GM23338 (cell line): ENCODE results near the gene NUTM1. TPM values are rescaled to one million over a fixed set of nuclear protein-coding genes. Genes with fewer than 3 reads are reported as not detected.

Source experiments
- ATAC-seq: fragments of 200-7000 bp; cut with Tn5 transposase; 3 replicates; pipeline ENCODE4 v1.9.1; 2020
- DNase-seq: peaks from one replicate; pipeline ENCODE4 v3.0.0-alpha.2; 2015; ENCODE audit warnings: low spot score
- H2AFZ ChIP-seq: fragments of 200-600 bp; sonication (generic); 2 replicates; pipeline ENCODE4 v1.8.0; 2016; ENCODE audit warnings: antibody characterized with exemption, mild to moderate bottlenecking, moderate library complexity
- H3F3A ChIP-seq: fragments of 200-600 bp; sonication (generic); replicated peaks from 2 replicates; pipeline ENCODE4 v1.8.0; 2017; ENCODE audit warnings: antibody characterized with exemption, mixed run types, low read depth
- H3K27ac ChIP-seq: fragments of 200-600 bp; sonication (generic); 2 replicates; pipeline ENCODE4 v1.6.1; 2016; ENCODE audit warnings: low read depth
- H3K27me3 ChIP-seq: fragments of 200-600 bp; sonication (generic); 2 replicates; pipeline ENCODE4 v1.8.0; 2016; ENCODE audit warnings: mild to moderate bottlenecking, mixed run types, moderate library complexity; ENCODE audit not compliant: insufficient read depth
- H3K36me3 ChIP-seq: fragments of 200-600 bp; sonication (generic); 2 replicates; pipeline ENCODE4 v1.8.0; 2016; ENCODE audit warnings: mild to moderate bottlenecking; ENCODE audit not compliant: insufficient read depth
- H3K4me1 ChIP-seq: fragments of 200-600 bp; sonication (generic); 2 replicates; pipeline ENCODE4 v1.8.0; 2016; ENCODE audit warnings: mild to moderate bottlenecking, moderate library complexity; ENCODE audit not compliant: insufficient read depth
- H3K4me2 ChIP-seq: fragments of 200-600 bp; sonication (generic); 2 replicates; pipeline ENCODE4 v1.7.1; 2017; ENCODE audit warnings: mixed run types
- H3K4me3 ChIP-seq: fragments of 200-600 bp; sonication (generic); 2 replicates; pipeline ENCODE4 v1.6.1; 2016; ENCODE audit warnings: mixed run types
- H3K79me2 ChIP-seq: fragments of 200-600 bp; sonication (generic); replicated peaks from 2 replicates; pipeline ENCODE4 v1.8.0; 2017; ENCODE audit warnings: mild to moderate bottlenecking; ENCODE audit not compliant: insufficient read depth
- H3K9me2 ChIP-seq: fragments of 200-600 bp; sonication (generic); 2 replicates; pipeline ENCODE4 v1.8.0; 2017; ENCODE audit not compliant: insufficient read depth
- H4K20me1 ChIP-seq: fragments of 200-600 bp; sonication (generic); replicated peaks from 2 replicates; pipeline ENCODE4 v1.8.0; 2017; ENCODE audit warnings: mild to moderate bottlenecking; ENCODE audit not compliant: insufficient read depth
- H3K27ac Mint-ChIP-seq: 2 replicates; pipeline ENCODE4 v1.8.0; 2020; ENCODE audit warnings: inconsistent platforms, mild to moderate bottlenecking, moderate library complexity, mixed read lengths
- H3K27me3 Mint-ChIP-seq: 3 replicates; pipeline ENCODE4 v1.8.0; 2022; ENCODE audit warnings: low read depth, mild to moderate bottlenecking, moderate library complexity, mixed read lengths, inconsistent platforms; ENCODE audit not compliant: insufficient read depth, poor library complexity
- H3K36me3 Mint-ChIP-seq: 3 replicates; pipeline ENCODE4 v1.8.0; 2021; ENCODE audit warnings: low read depth, mild to moderate bottlenecking, inconsistent platforms, moderate library complexity, mixed read lengths
- H3K4me1 Mint-ChIP-seq: 3 replicates; pipeline ENCODE4 v1.8.0; 2020; ENCODE audit warnings: mild to moderate bottlenecking, inconsistent platforms, mixed read lengths
- H3K4me3 Mint-ChIP-seq: 3 replicates; pipeline ENCODE4 v1.8.0; 2021; ENCODE audit warnings: moderate library complexity, mild to moderate bottlenecking, inconsistent platforms, mixed read lengths
- H3K9me3 Mint-ChIP-seq: 3 replicates; pipeline ENCODE4 v1.8.0; 2020; ENCODE audit warnings: moderate library complexity, mild to moderate bottlenecking, inconsistent platforms, mixed read lengths
- CREB1 ChIP-seq: fragments of 250-450 bp; sonication (Bioruptor Pico); IDR thresholded peaks from 2 replicates; pipeline ENCODE4 v1.5.0; 2020; ENCODE audit warnings: low read depth, mild to moderate bottlenecking, moderate library complexity
- EZH2 ChIP-seq: fragments of 200-600 bp; sonication (generic); IDR thresholded peaks from one replicate; pipeline ENCODE4 v1.8.0; 2017; ENCODE audit warnings: antibody characterized with exemption, mild to moderate bottlenecking, low read depth; ENCODE audit not compliant: unreplicated experiment
- EZH2phosphoT487 ChIP-seq: fragments of 200-600 bp; sonication (generic); IDR thresholded peaks from one replicate; pipeline ENCODE4 v1.8.1; 2018; ENCODE audit warnings: antibody characterized with exemption; ENCODE audit not compliant: unreplicated experiment
- JUNB ChIP-seq: IDR thresholded peaks from one replicate; pipeline ENCODE4 v1.6.1; 2016; ENCODE audit warnings: antibody characterized with exemption; ENCODE audit not compliant: unreplicated experiment
- NANOG ChIP-seq: IDR thresholded peaks from 2 replicates; pipeline ENCODE4 v1.6.1; 2016; ENCODE audit warnings: antibody characterized with exemption, borderline replicate concordance
- POLR2AphosphoS5 ChIP-seq: IDR thresholded peaks from 2 replicates; pipeline ENCODE4 v1.6.1; 2016; ENCODE audit warnings: antibody characterized with exemption, low read depth
- STAT1 ChIP-seq: IDR thresholded peaks from one replicate; pipeline ENCODE4 v1.6.1; 2016; ENCODE audit warnings: antibody characterized with exemption; ENCODE audit not compliant: unreplicated experiment
- ZNF114 ChIP-seq: fragments of 250-450 bp; sonication (Bioruptor Pico); IDR thresholded peaks from 2 replicates; pipeline ENCODE4 v1.5.0; 2020; ENCODE audit warnings: mild to moderate bottlenecking, moderate library complexity
- ZNF331 ChIP-seq: fragments of 250-450 bp; sonication (Bioruptor Pico); IDR thresholded peaks from 2 replicates; pipeline ENCODE4 v1.5.0; 2020; ENCODE audit warnings: low read depth, mild to moderate bottlenecking, moderate library complexity
- polyA plus RNA-seq: library from polyadenylated mRNA; unstranded; fragments of >200 nt; fragmentation: Nextera tagmentation; extraction: Ambion mirVana; gene quantifications from 2 replicates; pipeline ENCODE4 v1.2.1, GENCODE V29; 2016
- total RNA-seq: library from RNA; depleted of rRNA; stranded (reverse); fragments of >200 nt; shearing (Covaris generic); gene quantifications from 2 replicates; pipeline ENCODE4 v1.2.3, GENCODE V29; 2014
- TF ChIP-seq, protein P1 (sequence below): fragments of 250-450 bp; sonication (Bioruptor Pico); IDR thresholded peaks from 2 replicates; pipeline ENCODE4 v1.5.0; 2020; ENCODE audit warnings: mild to moderate bottlenecking, moderate library complexity
- TF ChIP-seq, protein P2 (sequence below), 2 experiments: fragments of 200-600 bp in 1 of 2; sonication (generic) in 1 of 2; conservative IDR thresholded peaks; 2 replicates each; pipeline versions ENCODE4 v1.5.1 to v1.6.1; 2016 to 2017; ENCODE audit warnings: antibody characterized with exemption in 2 of 2, low read depth in 2 of 2, mild to moderate bottlenecking in 2 of 2, moderate library complexity in 1 of 2
- TF ChIP-seq, protein P3 (sequence below): IDR thresholded peaks from one replicate; pipeline ENCODE4 v1.6.1; 2018; ENCODE audit warnings: antibody characterized with exemption; ENCODE audit not compliant: unreplicated experiment
- TF ChIP-seq, protein P4 (sequence below): IDR thresholded peaks from 2 replicates; pipeline ENCODE4 v1.6.1; 2016; ENCODE audit warnings: antibody characterized with exemption

The NUTM1 gene
- total and polyA plus RNA-seq, 2 experiments from 2014 or later = 0.16 to 1.2 TPM

DNA sequence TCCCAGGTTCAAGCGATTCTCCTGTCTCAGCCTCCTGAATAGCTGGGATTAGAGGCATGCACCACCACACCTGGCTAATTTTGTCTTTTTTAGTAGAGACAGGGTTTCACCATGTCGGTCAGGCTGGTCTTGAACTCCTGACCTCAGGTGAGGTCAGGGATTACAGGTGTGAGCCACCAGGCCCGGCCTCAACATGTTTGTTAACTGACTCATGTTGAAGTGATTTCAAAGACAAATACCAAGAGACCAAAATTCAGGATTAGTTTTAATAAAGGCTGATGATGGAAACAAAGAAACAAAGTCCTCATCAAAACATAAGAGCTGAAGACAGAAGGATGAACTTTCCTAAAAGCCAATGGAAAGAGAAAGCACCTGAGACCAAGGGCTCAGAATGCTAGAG, 42.1 kb upstream of the NUTM1 start:
- H2AFZ ChIP-seq = no peak overlapping the region

More for the DNA sequence above, 42.1 kb upstream of the NUTM1 start:
- H3K79me2 ChIP-seq = no peaks in the 10 kb centered on the region
- no peak overlapping the region for H3K4me2 ChIP-seq
- no peaks in the 10 kb centered on the region for H3K27me3 ChIP-seq
- TF ChIP-seq JUNB (no peak), EZH2 (no peak), ZNF331 (no peak), CREB1 (CRISPR knock-in tag) (no peak), POLR2AphosphoS5 (no peak), NANOG (no peak), STAT1 (no peak), ZNF114 (CRISPR knock-in tag) (no peak), EZH2phosphoT487 (no peak)
- TF ChIP-seq, protein P1, sequence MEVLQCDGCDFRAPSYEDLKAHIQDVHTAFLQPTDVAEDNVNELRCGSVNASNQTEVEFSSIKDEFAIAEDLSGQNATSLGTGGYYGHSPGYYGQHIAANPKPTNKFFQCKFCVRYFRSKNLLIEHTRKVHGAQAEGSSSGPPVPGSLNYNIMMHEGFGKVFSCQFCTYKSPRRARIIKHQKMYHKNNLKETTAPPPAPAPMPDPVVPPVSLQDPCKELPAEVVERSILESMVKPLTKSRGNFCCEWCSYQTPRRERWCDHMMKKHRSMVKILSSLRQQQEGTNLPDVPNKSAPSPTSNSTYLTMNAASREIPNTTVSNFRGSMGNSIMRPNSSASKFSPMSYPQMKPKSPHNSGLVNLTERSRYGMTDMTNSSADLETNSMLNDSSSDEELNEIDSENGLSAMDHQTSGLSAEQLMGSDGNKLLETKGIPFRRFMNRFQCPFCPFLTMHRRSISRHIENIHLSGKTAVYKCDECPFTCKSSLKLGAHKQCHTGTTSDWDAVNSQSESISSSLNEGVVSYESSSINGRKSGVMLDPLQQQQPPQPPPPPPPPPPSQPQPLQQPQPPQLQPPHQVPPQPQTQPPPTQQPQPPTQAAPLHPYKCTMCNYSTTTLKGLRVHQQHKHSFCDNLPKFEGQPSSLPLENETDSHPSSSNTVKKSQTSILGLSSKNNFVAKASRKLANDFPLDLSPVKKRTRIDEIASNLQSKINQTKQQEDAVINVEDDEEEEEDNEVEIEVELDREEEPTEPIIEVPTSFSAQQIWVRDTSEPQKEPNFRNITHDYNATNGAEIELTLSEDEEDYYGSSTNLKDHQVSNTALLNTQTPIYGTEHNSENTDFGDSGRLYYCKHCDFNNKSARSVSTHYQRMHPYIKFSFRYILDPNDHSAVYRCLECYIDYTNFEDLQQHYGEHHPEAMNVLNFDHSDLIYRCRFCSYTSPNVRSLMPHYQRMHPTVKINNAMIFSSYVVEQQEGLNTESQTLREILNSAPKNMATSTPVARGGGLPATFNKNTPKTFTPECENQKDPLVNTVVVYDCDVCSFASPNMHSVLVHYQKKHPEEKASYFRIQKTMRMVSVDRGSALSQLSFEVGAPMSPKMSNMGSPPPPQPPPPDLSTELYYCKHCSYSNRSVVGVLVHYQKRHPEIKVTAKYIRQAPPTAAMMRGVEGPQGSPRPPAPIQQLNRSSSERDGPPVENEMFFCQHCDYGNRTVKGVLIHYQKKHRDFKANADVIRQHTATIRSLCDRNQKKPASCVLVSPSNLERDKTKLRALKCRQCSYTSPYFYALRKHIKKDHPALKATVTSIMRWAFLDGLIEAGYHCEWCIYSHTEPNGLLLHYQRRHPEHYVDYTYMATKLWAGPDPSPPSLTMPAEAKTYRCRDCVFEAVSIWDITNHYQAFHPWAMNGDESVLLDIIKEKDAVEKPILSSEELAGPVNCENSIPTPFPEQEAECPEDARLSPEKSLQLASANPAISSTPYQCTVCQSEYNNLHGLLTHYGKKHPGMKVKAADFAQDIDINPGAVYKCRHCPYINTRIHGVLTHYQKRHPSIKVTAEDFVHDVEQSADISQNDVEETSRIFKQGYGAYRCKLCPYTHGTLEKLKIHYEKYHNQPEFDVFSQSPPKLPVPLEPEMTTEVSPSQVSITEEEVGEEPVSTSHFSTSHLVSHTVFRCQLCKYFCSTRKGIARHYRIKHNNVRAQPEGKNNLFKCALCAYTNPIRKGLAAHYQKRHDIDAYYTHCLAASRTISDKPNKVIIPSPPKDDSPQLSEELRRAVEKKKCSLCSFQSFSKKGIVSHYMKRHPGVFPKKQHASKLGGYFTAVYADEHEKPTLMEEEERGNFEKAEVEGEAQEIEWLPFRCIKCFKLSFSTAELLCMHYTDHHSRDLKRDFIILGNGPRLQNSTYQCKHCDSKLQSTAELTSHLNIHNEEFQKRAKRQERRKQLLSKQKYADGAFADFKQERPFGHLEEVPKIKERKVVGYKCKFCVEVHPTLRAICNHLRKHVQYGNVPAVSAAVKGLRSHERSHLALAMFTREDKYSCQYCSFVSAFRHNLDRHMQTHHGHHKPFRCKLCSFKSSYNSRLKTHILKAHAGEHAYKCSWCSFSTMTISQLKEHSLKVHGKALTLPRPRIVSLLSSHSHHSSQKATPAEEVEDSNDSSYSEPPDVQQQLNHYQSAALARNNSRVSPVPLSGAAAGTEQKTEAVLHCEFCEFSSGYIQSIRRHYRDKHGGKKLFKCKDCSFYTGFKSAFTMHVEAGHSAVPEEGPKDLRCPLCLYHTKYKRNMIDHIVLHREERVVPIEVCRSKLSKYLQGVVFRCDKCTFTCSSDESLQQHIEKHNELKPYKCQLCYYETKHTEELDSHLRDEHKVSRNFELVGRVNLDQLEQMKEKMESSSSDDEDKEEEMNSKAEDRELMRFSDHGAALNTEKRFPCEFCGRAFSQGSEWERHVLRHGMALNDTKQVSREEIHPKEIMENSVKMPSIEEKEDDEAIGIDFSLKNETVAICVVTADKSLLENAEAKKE (CRISPR knock-in tag) = no peak
- TF ChIP-seq, protein P2, sequence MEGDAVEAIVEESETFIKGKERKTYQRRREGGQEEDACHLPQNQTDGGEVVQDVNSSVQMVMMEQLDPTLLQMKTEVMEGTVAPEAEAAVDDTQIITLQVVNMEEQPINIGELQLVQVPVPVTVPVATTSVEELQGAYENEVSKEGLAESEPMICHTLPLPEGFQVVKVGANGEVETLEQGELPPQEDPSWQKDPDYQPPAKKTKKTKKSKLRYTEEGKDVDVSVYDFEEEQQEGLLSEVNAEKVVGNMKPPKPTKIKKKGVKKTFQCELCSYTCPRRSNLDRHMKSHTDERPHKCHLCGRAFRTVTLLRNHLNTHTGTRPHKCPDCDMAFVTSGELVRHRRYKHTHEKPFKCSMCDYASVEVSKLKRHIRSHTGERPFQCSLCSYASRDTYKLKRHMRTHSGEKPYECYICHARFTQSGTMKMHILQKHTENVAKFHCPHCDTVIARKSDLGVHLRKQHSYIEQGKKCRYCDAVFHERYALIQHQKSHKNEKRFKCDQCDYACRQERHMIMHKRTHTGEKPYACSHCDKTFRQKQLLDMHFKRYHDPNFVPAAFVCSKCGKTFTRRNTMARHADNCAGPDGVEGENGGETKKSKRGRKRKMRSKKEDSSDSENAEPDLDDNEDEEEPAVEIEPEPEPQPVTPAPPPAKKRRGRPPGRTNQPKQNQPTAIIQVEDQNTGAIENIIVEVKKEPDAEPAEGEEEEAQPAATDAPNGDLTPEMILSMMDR (conservative IDR thresholded peaks at IDR 0.05; ENCODE audit: low read depth in 2 of 2) = no peak
- TF ChIP-seq, protein P3, sequence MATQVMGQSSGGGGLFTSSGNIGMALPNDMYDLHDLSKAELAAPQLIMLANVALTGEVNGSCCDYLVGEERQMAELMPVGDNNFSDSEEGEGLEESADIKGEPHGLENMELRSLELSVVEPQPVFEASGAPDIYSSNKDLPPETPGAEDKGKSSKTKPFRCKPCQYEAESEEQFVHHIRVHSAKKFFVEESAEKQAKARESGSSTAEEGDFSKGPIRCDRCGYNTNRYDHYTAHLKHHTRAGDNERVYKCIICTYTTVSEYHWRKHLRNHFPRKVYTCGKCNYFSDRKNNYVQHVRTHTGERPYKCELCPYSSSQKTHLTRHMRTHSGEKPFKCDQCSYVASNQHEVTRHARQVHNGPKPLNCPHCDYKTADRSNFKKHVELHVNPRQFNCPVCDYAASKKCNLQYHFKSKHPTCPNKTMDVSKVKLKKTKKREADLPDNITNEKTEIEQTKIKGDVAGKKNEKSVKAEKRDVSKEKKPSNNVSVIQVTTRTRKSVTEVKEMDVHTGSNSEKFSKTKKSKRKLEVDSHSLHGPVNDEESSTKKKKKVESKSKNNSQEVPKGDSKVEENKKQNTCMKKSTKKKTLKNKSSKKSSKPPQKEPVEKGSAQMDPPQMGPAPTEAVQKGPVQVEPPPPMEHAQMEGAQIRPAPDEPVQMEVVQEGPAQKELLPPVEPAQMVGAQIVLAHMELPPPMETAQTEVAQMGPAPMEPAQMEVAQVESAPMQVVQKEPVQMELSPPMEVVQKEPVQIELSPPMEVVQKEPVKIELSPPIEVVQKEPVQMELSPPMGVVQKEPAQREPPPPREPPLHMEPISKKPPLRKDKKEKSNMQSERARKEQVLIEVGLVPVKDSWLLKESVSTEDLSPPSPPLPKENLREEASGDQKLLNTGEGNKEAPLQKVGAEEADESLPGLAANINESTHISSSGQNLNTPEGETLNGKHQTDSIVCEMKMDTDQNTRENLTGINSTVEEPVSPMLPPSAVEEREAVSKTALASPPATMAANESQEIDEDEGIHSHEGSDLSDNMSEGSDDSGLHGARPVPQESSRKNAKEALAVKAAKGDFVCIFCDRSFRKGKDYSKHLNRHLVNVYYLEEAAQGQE = no peak
- TF ChIP-seq, protein P4, sequence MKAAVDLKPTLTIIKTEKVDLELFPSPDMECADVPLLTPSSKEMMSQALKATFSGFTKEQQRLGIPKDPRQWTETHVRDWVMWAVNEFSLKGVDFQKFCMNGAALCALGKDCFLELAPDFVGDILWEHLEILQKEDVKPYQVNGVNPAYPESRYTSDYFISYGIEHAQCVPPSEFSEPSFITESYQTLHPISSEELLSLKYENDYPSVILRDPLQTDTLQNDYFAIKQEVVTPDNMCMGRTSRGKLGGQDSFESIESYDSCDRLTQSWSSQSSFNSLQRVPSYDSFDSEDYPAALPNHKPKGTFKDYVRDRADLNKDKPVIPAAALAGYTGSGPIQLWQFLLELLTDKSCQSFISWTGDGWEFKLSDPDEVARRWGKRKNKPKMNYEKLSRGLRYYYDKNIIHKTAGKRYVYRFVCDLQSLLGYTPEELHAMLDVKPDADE = no peak
- DNase-seq (no peak), ATAC-seq (no peak)
- H3K27ac Mint-ChIP-seq = no peak overlapping the region
- no peaks in the 10 kb centered on the region for H3F3A ChIP-seq
- no peaks in the 10 kb centered on the region for H3K9me3 Mint-ChIP-seq
- no peaks in the 10 kb centered on the region for H3K4me1 ChIP-seq
- H3K9me2 ChIP-seq = no peaks in the 10 kb centered on the region
- no peaks in the 10 kb centered on the region; the same call in 1 of the 2 replicates for H4K20me1 ChIP-seq
- H3K27ac ChIP-seq = no peak overlapping the region
- H3K4me3 Mint-ChIP-seq = no peak overlapping the region
- H3K4me1 Mint-ChIP-seq = no peaks in the 10 kb centered on the region
- H3K36me3 ChIP-seq = no peaks in the 10 kb centered on the region
- H3K36me3 Mint-ChIP-seq = no peaks in the 10 kb centered on the region
- no peak overlapping the region for H3K4me3 ChIP-seq
- no peaks in the 10 kb centered on the region for H3K27me3 Mint-ChIP-seq
